GM21526 (cell line): ENCODE data around the gene TEPSIN.
"Not testable (repeated sequence)": the region's sequence is repeated elsewhere in the genome, so short reads cannot be mapped to it uniquely, and the experiment has no call there.

Experiments
- ATAC-seq: cut with Tn5 transposase; IDR thresholded peaks from one replicate; pipeline ENCODE4 v1.9.1; 2021; ENCODE audit warnings: moderate library complexity; ENCODE audit not compliant: unreplicated experiment, low FRiP score

Gene TEPSIN

GRCh38 chr17:81237591-81238489, 1.0 kb downstream of the TEPSIN start:
- no peak for ATAC-seq

GRCh38 chr17:81236784-81237183, 2.1 kb downstream of the TEPSIN start:
- ATAC-seq: no peak

- no peak for ATAC-seq
These were observed 2.8 kb downstream of the TEPSIN start for GRCh38 chr17:81235822-81236740.

GRCh38 chr17:81234940-81235821, 3.7 kb downstream of the TEPSIN start:
- no peak for ATAC-seq

- ATAC-seq: no peak
These were observed 4.4 kb downstream of the TEPSIN start for GRCh38 chr17:81234506-81234855.

- no peak for ATAC-seq
These were observed 4.9 kb downstream of the TEPSIN start for GRCh38 chr17:81233811-81234505.

GRCh38 chr17:81233316-81233715, 5.5 kb downstream of the TEPSIN start:
- no peak for ATAC-seq

- ATAC-seq: no peak
These were observed 6.1 kb downstream of the TEPSIN start for GRCh38 chr17:81232616-81233241.

- ATAC-seq: no peak
These were observed 6.9 kb downstream of the TEPSIN start for GRCh38 chr17:81231766-81232581.

- ATAC-seq: no peak
These were observed 7.7 kb downstream of the TEPSIN start for GRCh38 chr17:81231121-81231645.

GRCh38 chr17:81230043-81230820, 8.6 kb downstream of the TEPSIN start:
- no peak for ATAC-seq

- no peak for ATAC-seq
These were observed 9.3 kb downstream of the TEPSIN start for GRCh38 chr17:81229666-81229920.

GRCh38 chr17:81228834-81229665, 9.8 kb downstream of the TEPSIN start:
- ATAC-seq: no peak

GRCh38 chr17:81228420-81228819, 10.4 kb downstream of the TEPSIN start:
- no peak for ATAC-seq

GRCh38 chr17:81227630-81228029, 11.2 kb downstream of the TEPSIN start:
- not testable (repeated sequence) for ATAC-seq

- no peak for ATAC-seq
These were observed 15.1 kb downstream of the TEPSIN start for GRCh38 chr17:81223762-81224130.
